HCT116 (cell line): ENCODE data around the gene GLIPR2. TPM values are rescaled to one million over a fixed set of nuclear protein-coding genes. Genes with fewer than 3 reads are reported as not detected.

Source experiments
- ATAC-seq: fragments of 200-7000 bp; cut with Tn5 transposase; 2 replicates; pipeline ENCODE4 v1.9.1; 2020; ENCODE audit warnings: mild to moderate bottlenecking, moderate library complexity
- BruUV-seq: library from RNA; stranded (reverse); fragments of 400-500 nt; replicated peaks from 2 replicates; lab custom pipeline; 2021; lab: Mats Ljungman, UMichigan
- CTCF ChIA-PET: fragments of 300-600 bp; sonication (Branson Sonifier 250); formaldehyde crosslinking; loops from one replicate; lab custom pipeline; 2021; ENCODE audit warnings: antibody characterized with exemption; lab: Charles Lee
- POLR2A ChIA-PET: fragments of 300-600, 350-600 bp; sonication (Branson Sonifier 250); formaldehyde crosslinking; loops from one replicate; lab custom pipeline; 2021; ENCODE audit warnings: antibody characterized with exemption; lab: Charles Lee
- RAD21 ChIA-PET, 2 experiments: fragments of 300-600 bp; sonication (Branson Sonifier 250); formaldehyde crosslinking; loops; one replicate each; lab custom pipeline; 2023; ENCODE audit warnings: low total read pairs in 2 of 2; ENCODE audit not compliant: uncharacterized antibody in 2 of 2, unreplicated experiment in 2 of 2, low non-redundant PET in 1 of 2; lab: Charles Lee
- DNase-seq: peaks from one replicate; pipeline ENCODE4 v3.0.0-alpha.2; 2010; ENCODE audit warnings: low read depth, low spot score
- H2AFZ ChIP-seq: fragments of 200-600 bp; shearing (Covaris generic), sonication (generic); 2 replicates; pipeline ENCODE4 v1.6.1; 2017; ENCODE audit warnings: low read depth, mixed run types, mixed read lengths, antibody characterized with exemption, low read length; ENCODE audit not compliant: poor library complexity, severe bottlenecking
- H3K27ac ChIP-seq: 2 replicates; pipeline ENCODE4 v1.5.1; 2012; ENCODE audit warnings: low read depth, low read length
- H3K27me3 ChIP-seq: fragments of 200-600 bp; sonication (generic); 2 replicates; pipeline ENCODE4 v1.6.1; 2016; ENCODE audit warnings: mixed run types, low read length, mixed read lengths; ENCODE audit not compliant: insufficient read depth
- H3K36me3 ChIP-seq, 2 experiments: fragments of 200-500 bp in 1 of 2; fragments of 200-600 bp in 1 of 2; sonication (Bioruptor generic) in 1 of 2; sonication (generic) in 1 of 2; 2 replicates each; pipeline versions ENCODE4 v1.5.1 to v1.6.1; 2014 to 2016; ENCODE audit warnings: low read length in 2 of 2, inconsistent platforms in 1 of 2, mixed read lengths in 1 of 2, mixed run types in 1 of 2; ENCODE audit not compliant: insufficient read depth in 2 of 2, control insufficient read depth in 1 of 2
- H3K4me1 ChIP-seq, 2 experiments: fragments of 200-600 bp in 1 of 2; sonication (generic) in 1 of 2; 2 replicates each; pipeline versions ENCODE4 v1.5.1 to v1.6.1; 2012 to 2017; ENCODE audit warnings: low read length in 2 of 2, inconsistent platforms in 1 of 2, mild to moderate bottlenecking in 1 of 2, mixed read lengths in 1 of 2, mixed run types in 1 of 2, moderate library complexity in 1 of 2; ENCODE audit not compliant: insufficient read depth in 2 of 2, control insufficient read depth in 1 of 2
- H3K4me2 ChIP-seq: fragments of 200-600 bp; sonication (generic); 2 replicates; pipeline ENCODE4 v1.6.1; 2017; ENCODE audit warnings: mixed run types, low read length, mixed read lengths
- H3K4me3 ChIP-seq, 2 experiments: fragments of 200-600 bp in 1 of 2; sonication (generic) in 1 of 2; replicated peaks in 1 of 2; 2 replicates each; pipeline ENCODE4 v1.5.1; 2011 to 2016; ENCODE audit warnings: low read length in 2 of 2, control low read depth in 1 of 2, low read depth in 1 of 2, mild to moderate bottlenecking in 1 of 2, mixed read lengths in 1 of 2, mixed run types in 1 of 2
- H3K79me2 ChIP-seq: fragments of 200-600 bp; sonication (generic); 2 replicates; pipeline ENCODE4 v1.6.1; 2017; ENCODE audit warnings: mild to moderate bottlenecking, mixed run types, low read length, moderate library complexity, mixed read lengths; ENCODE audit not compliant: insufficient read depth
- H3K9ac ChIP-seq: fragments of 200-600 bp; sonication (generic); 2 replicates; pipeline ENCODE4 v1.6.1; 2016; ENCODE audit warnings: low read length, mixed read lengths
- H3K9me2 ChIP-seq: fragments of 200-600 bp; sonication (generic), shearing (Covaris generic); 2 replicates; pipeline ENCODE4 v1.6.1; 2017; ENCODE audit warnings: mixed run types, mild to moderate bottlenecking, moderate library complexity; ENCODE audit not compliant: insufficient read depth
- H3K9me3 ChIP-seq, 2 experiments: fragments of 200-500 bp in 1 of 2; fragments of 200-600 bp in 1 of 2; sonication (Bioruptor generic) in 1 of 2; sonication (generic) in 1 of 2; 2 replicates each; pipeline ENCODE4 v1.6.1; 2014 to 2017; ENCODE audit warnings: low read length in 2 of 2, mixed read lengths in 2 of 2, inconsistent platforms in 1 of 2, low read depth in 1 of 2, mild to moderate bottlenecking in 1 of 2, mixed run types in 1 of 2, moderate library complexity in 1 of 2; ENCODE audit not compliant: control insufficient read depth in 1 of 2, insufficient read depth in 1 of 2
- H4K20me1 ChIP-seq: fragments of 200-600 bp; sonication (generic), shearing (Covaris generic); 2 replicates; pipeline ENCODE4 v1.6.1; 2017; ENCODE audit warnings: mixed run types, mild to moderate bottlenecking, moderate library complexity; ENCODE audit not compliant: insufficient read depth
- ATF3 ChIP-seq: IDR thresholded peaks from 2 replicates; pipeline ENCODE4 v1.6.1; 2012
- CEBPB ChIP-seq: IDR thresholded peaks from 2 replicates; pipeline ENCODE4 v1.6.1; 2012; ENCODE audit warnings: low read depth
- CTCF ChIP-seq, 3 experiments: fragments of 200-600 bp in 1 of 3; sonication (generic) in 1 of 3; IDR thresholded peaks in 2 of 3; conservative IDR thresholded peaks in 1 of 3; 2 replicates each; pipeline ENCODE4 v1.5.1; 2012 to 2017; ENCODE audit warnings: low read depth in 2 of 3, low read length in 2 of 3, antibody characterized with exemption in 1 of 3, borderline replicate concordance in 1 of 3, control low read depth in 1 of 3, mild to moderate bottlenecking in 1 of 3, mixed read lengths in 1 of 3, mixed run types in 1 of 3, moderate library complexity in 1 of 3; ENCODE audit not compliant: insufficient read depth in 1 of 3
- EZH2phosphoT487 ChIP-seq: fragments of 200-600 bp; IDR thresholded peaks from 2 replicates; pipeline ENCODE4 v1.6.1; 2018; ENCODE audit warnings: antibody characterized with exemption, borderline replicate concordance
- FOSL1 ChIP-seq: IDR thresholded peaks from 2 replicates; pipeline ENCODE4 v1.6.1; 2012; ENCODE audit warnings: low read depth
- JUND ChIP-seq: IDR thresholded peaks from 2 replicates; pipeline ENCODE4 v1.6.1; 2012
- MAX ChIP-seq: IDR thresholded peaks from 2 replicates; pipeline ENCODE4 v1.6.1; 2012
- POLR2A ChIP-seq: IDR thresholded peaks from 2 replicates; pipeline ENCODE4 v1.7.0; 2011; ENCODE audit warnings: borderline replicate concordance; ENCODE audit not compliant: insufficient read depth, insufficient read length; ENCODE audit errors: extremely low read depth
- POLR2AphosphoS5 ChIP-seq: IDR thresholded peaks from 2 replicates; pipeline ENCODE4 v1.6.1; 2011; ENCODE audit warnings: mild to moderate bottlenecking, low read depth, low read length, moderate library complexity
- RAD21 ChIP-seq: IDR thresholded peaks from 2 replicates; pipeline ENCODE4 v1.6.1; 2012; ENCODE audit warnings: low read depth, mild to moderate bottlenecking
- REST ChIP-seq: IDR thresholded peaks from 2 replicates; pipeline ENCODE4 v1.6.1; 2012; ENCODE audit warnings: low read depth
- SIN3A ChIP-seq: IDR thresholded peaks from 2 replicates; pipeline ENCODE4 v1.6.1; 2012; ENCODE audit warnings: low read depth
- TCF7L2 ChIP-seq: IDR thresholded peaks from 2 replicates; pipeline ENCODE4 v1.7.0; 2011; ENCODE audit warnings: borderline replicate concordance, inconsistent platforms; ENCODE audit not compliant: insufficient read depth, insufficient read length; ENCODE audit errors: extremely low read depth
- YY1 ChIP-seq: IDR thresholded peaks from 2 replicates; pipeline ENCODE4 v1.6.1; 2011; ENCODE audit warnings: low read length, low read depth, moderate library complexity, mild to moderate bottlenecking; ENCODE audit not compliant: insufficient replicate concordance; ENCODE audit errors: extremely low read depth
- ZBTB33 ChIP-seq: IDR thresholded peaks from 2 replicates; pipeline ENCODE4 v1.6.1; 2011; ENCODE audit warnings: mild to moderate bottlenecking, low read length, moderate library complexity; ENCODE audit not compliant: insufficient replicate concordance; ENCODE audit errors: extremely low read depth
- ZFX ChIP-seq: fragments of 450-650 bp; IDR thresholded peaks from 2 replicates; pipeline ENCODE4 v1.6.1; 2017
- ZNF274 ChIP-seq: fragments of 200-500 bp; sonication (Bioruptor generic); IDR thresholded peaks from 2 replicates; pipeline ENCODE4 v1.6.1; 2014; ENCODE audit warnings: mild to moderate bottlenecking, low read depth, low read length, inconsistent platforms
- intact Hi-C: fragments of 100-400 bp; cut with micrococcal nuclease; formaldehyde crosslinking; loops from 2 replicates; pipeline ENCODE4 v1.10.0; 2022
- total RNA-seq: library from RNA; stranded (reverse); gene quantifications from one replicate; pipeline ENCODE4 v1.2.1, GENCODE V29; 2021; ENCODE audit not compliant: unreplicated experiment

GLIPR2 gene
- total RNA-seq, 1 experiment from 2014 or later = 14.5 TPM

GRCh38 chr9:36146651-36147050 lies 10.1 kb downstream of the GLIPR2 start:
- peaks cover 7 to 12% of the 10 kb centered on the region in 2 experiments for H3K4me1 ChIP-seq
- H2AFZ ChIP-seq = no peak overlapping the region
- BruUV-seq = no TSS peak
- CTCF ChIA-PET = no interaction called here
- no peaks in the 10 kb centered on the region for H4K20me1 ChIP-seq
- H3K9me3 ChIP-seq = peaks cover 0 to 3% of the 10 kb centered on the region in 2 experiments; a peak in 1 of 4 replicates
- DNase-seq = no peak
- H3K9ac ChIP-seq = no peak overlapping the region
- no peaks in the 10 kb centered on the region for H3K27me3 ChIP-seq
- RAD21 ChIA-PET = no interaction called here
- no peak for TF ChIP-seq REST
- TF ChIP-seq ZBTB33 = no peak
- TF ChIP-seq RAD21 = no peak
- TF ChIP-seq EZH2phosphoT487 = no peak
- TF ChIP-seq POLR2A = no peak
- no peak for TF ChIP-seq CEBPB
- TF ChIP-seq ZNF274 = no peak
- no peak for TF ChIP-seq SIN3A
- TF ChIP-seq CTCF (IDR thresholded peaks at IDR 0.05 in 2 of 3, conservative IDR thresholded peaks at IDR 0.05 in 1 of 3; ENCODE audit: borderline replicate concordance in 1 of 3, insufficient read depth in 1 of 3, low read depth in 2 of 3, low read length in 2 of 3) = no peak
- TF ChIP-seq ATF3 = no peak
- TF ChIP-seq TCF7L2 = no peak
- no peak for TF ChIP-seq YY1
- no peak for TF ChIP-seq JUND
- no peak for TF ChIP-seq MAX
- TF ChIP-seq POLR2AphosphoS5 = no peak
- TF ChIP-seq ZFX = no peak
- TF ChIP-seq FOSL1 = no peak
- H3K27ac ChIP-seq = no peak overlapping the region
- no peak for ATAC-seq
- no peaks in the 10 kb centered on the region for H3K36me3 ChIP-seq
- H3K4me2 ChIP-seq = no peak overlapping the region
- no peaks in the 10 kb centered on the region for H3K79me2 ChIP-seq
- no peaks in the 10 kb centered on the region for H3K9me2 ChIP-seq
- no peak overlapping the region for H3K4me3 ChIP-seq
- POLR2A ChIA-PET = no interaction called here
- intact Hi-C loops = no loop called here
